Heart right ventricle (tissue), 16 donors: ENCODE data around the gene ATXN3. TPM values are rescaled to one million over a fixed set of nuclear protein-coding genes. Genes with fewer than 3 reads are reported as not detected.

Source experiments
- ATAC-seq, 8 donors: fragments of 200-7000 bp; cut with Tn5 transposase; one replicate each; pipeline ENCODE4 v1.9.1; 2020; ENCODE audit warnings: mild to moderate bottlenecking in 8 of 8, moderate library complexity in 8 of 8, moderate number of reproducible peaks in 1 of 8
- DNase-seq, 2 donors: peaks; one replicate each; pipeline ENCODE4 v3.0.0-alpha.2; 2020
- H3K27ac ChIP-seq, 10 donors: fragments of 200-600 bp; sonication (generic) in 2 of 10; one replicate each; pipeline versions ENCODE4 v1.5.0 to v1.8.0; 2020 to 2022; ENCODE audit warnings: mild to moderate bottlenecking in 3 of 10
- H3K27me3 ChIP-seq, 7 donors: fragments of 200-600 bp; one replicate each; pipeline ENCODE4 v1.8.0; 2021 to 2022; ENCODE audit warnings: mild to moderate bottlenecking in 2 of 7
- H3K36me3 ChIP-seq, 9 donors: fragments of 200-600 bp; sonication (generic) in 1 of 9; one replicate each; pipeline versions ENCODE4 v1.5.0 to v1.8.0; 2020 to 2022; ENCODE audit warnings: mild to moderate bottlenecking in 2 of 9
- H3K4me1 ChIP-seq, 9 donors: fragments of 200-600 bp; sonication (generic) in 1 of 9; one replicate each; pipeline versions ENCODE4 v1.5.0 to v1.8.0; 2020 to 2022; ENCODE audit warnings: mild to moderate bottlenecking in 4 of 9
- H3K4me3 ChIP-seq, 10 donors: fragments of 200-600 bp; sonication (generic) in 2 of 10; one replicate each; pipeline versions ENCODE4 v1.5.0 to v1.8.0; 2020 to 2022; ENCODE audit warnings: mild to moderate bottlenecking in 7 of 10, moderate library complexity in 2 of 10
- H3K9me3 ChIP-seq, 11 donors: fragments of 200-600 bp in 10 of 11; sonication (generic) in 2 of 11; one replicate each; pipeline versions ENCODE4 v1.5.0 to v1.8.0; 2013 to 2022; ENCODE audit warnings: mild to moderate bottlenecking in 2 of 11, control low read depth in 1 of 11, moderate library complexity in 1 of 11
- WGBS, 2 donors: extraction: QIAGEN DNeasy Blood & Tissue Kit; methylation state at CpG; one replicate each; pipeline ENCODE4 v1.1.7; 2013; ENCODE audit warnings: inconsistent platforms in 1 of 2; 5-methylcytosine and 5-hydroxymethylcytosine counted together
- intact Hi-C, 10 donors: fragments of 100-400 bp; cut with DNase I; formaldehyde crosslinking; loops; one replicate each; pipeline versions ENCODE4 v1.11.1 to v1.14.2; 2022
- polyA plus RNA-seq, 2 donors: library from polyadenylated mRNA; stranded (reverse); fragments of 200-250 nt; gene quantifications; one replicate each; pipeline ENCODE4 v1.2.3, GENCODE V29; 2013
- total RNA-seq, 10 donors: library from RNA; stranded (reverse); fragmentation: NEBNext Ultra II Directional in 3 of 10; extraction: Animal tissue kit (Norgen Biotek cat#: 25700) in 3 of 10; gene quantifications; one replicate each; pipeline versions ENCODE4 v1.2.1 to v1.2.4, GENCODE V29; 2021 to 2023
- TF ChIP-seq, protein P1 (sequence below), 9 donors: fragments of 200-600 bp; sonication (generic) in 2 of 9; IDR thresholded peaks; one replicate each; pipeline versions ENCODE4 v1.5.0 to v1.8.0; 2021 to 2022; ENCODE audit warnings: antibody characterized with exemption in 9 of 9, mild to moderate bottlenecking in 5 of 9, moderate library complexity in 1 of 9
- donor health status: Arrhythmogenic right ventricular cardiomyopathy.
- donor health status: ischemic (EF 13 %, LVEDD 7.1; RV severe dilation, severe dysfunction).
- donor health status: healthy with polysubstance abuse.
- donor health status: DM: no; HTN: yes; CAD: no.
- donor health status: DM: no; HTN: no; CAD: no.
- donor health status: ischemic (EF 25% LVEDD 6.9; RV normal size, moderate dysfunction).
- donor health status: ischemic (EF 25% LVEDD 5.7; RV mildly dilated, moderate dysfunction).
- donor health status: healthy.
- donor health status: DM: yes; HTN: yes; CAD: no.
- donor health status: Ischemic cardiomyopathy.
- donor health status: ischemic (EF 35%, LVEDD 5.7; RV mildly dilated, moderate dysfunction).
- donor health status: nonischemic (EF 11% LVEDD 7.7; RV severe dilation, severe dysfunction).
- donor health status: DM: yes; HTN: yes; CAD: no.
- donor health status: PGD.
- donor health status: ischemic (EF 29% LVEDD 5.4; RV normal size, mild dysfunction).
- donor health status: nonischemic (EF 23%, LVEDD 6.1; RV moderate dilation, normal function).

Gene ATXN3
- total and polyA plus RNA-seq, 12 donors = 7.0 to 20.5 (median 16.3) TPM

DNA sequence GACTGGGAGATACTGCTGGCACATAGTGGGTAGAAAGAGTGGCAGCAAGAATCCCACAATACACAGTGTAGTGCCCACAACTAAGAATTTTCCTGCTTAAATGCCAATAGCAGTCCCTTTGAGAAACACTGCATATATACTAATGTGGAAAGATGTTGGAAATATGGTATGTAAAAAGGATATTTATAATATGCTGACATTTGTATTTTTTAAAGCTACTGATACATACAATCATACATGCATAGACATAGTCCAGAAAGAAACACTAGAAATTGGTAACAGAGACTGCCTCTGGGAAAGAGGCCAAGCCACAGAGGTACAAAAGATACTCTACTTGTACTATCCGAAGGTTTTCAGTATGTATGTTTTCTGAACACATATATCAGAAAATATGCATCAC lies 96.8 kb downstream of the ATXN3 start:
- Histone ChIP-seq H3K36me3 (peaks cover 0 to 100% (median 62%) of the 10 kb centered on the region in 9 donors), H3K9me3 (no peaks in the 10 kb centered on the region), H3K4me1 (peaks cover 0 to 7% (median 0%) of the 10 kb centered on the region in 9 donors), H3K27me3 (no peaks in the 10 kb centered on the region), H3K27ac (no peak overlapping the region), H3K4me3 (no peak overlapping the region)
- intact Hi-C loops = no loop called here
- ATAC-seq (no peak), DNase-seq (no peak)
- 54 to 63% methylated on average over 1 of the region's 1 CpG for WGBS, 2 donors
- TF ChIP-seq, protein P1, sequence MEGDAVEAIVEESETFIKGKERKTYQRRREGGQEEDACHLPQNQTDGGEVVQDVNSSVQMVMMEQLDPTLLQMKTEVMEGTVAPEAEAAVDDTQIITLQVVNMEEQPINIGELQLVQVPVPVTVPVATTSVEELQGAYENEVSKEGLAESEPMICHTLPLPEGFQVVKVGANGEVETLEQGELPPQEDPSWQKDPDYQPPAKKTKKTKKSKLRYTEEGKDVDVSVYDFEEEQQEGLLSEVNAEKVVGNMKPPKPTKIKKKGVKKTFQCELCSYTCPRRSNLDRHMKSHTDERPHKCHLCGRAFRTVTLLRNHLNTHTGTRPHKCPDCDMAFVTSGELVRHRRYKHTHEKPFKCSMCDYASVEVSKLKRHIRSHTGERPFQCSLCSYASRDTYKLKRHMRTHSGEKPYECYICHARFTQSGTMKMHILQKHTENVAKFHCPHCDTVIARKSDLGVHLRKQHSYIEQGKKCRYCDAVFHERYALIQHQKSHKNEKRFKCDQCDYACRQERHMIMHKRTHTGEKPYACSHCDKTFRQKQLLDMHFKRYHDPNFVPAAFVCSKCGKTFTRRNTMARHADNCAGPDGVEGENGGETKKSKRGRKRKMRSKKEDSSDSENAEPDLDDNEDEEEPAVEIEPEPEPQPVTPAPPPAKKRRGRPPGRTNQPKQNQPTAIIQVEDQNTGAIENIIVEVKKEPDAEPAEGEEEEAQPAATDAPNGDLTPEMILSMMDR (IDR thresholded peaks at IDR 0.05) = no peak

Other genes starting within 250 kb of the ATXN3 start
- 10 to 100 TPM in 1 of 10 donors, 1 to 10 TPM in 9; 1.8 to 12.4 (median 3.8) TPM for gene TC2N, start 239.0 kb downstream of the ATXN3 start, total RNA-seq
- 1 to 10 TPM; 1.8 to 5.0 TPM for gene TC2N, start 239.0 kb downstream of the ATXN3 start, polyA plus RNA-seq
- 10 to 100 TPM; 25.3 to 91.5 (median 36.6) TPM for gene FBLN5, start 158.9 kb downstream of the ATXN3 start, total RNA-seq
- gene FBLN5, start 158.9 kb downstream of the ATXN3 start, polyA plus RNA-seq = 10 to 100 TPM; 46.5 to 65.9 TPM
- 10 to 100 TPM; 46.5 to 73.3 (median 59.7) TPM for gene TRIP11, start 66.5 kb downstream of the ATXN3 start, total RNA-seq
- 1 to 10 TPM; 4.0 to 8.1 TPM for gene TRIP11, start 66.5 kb downstream of the ATXN3 start, polyA plus RNA-seq
- gene NDUFB1, start 15.1 kb upstream of the ATXN3 start, total RNA-seq = 100 to 1,000 TPM; 340 to 642 (median 481) TPM
- gene NDUFB1, start 15.1 kb upstream of the ATXN3 start, polyA plus RNA-seq = 1,000 to 10,000 TPM in 1 of 2 donors, 100 to 1,000 TPM in 1; 878 to 6,426 TPM
- 10 to 100 TPM; 35.0 to 50.3 (median 43.2) TPM for gene CPSF2, start 15.4 kb upstream of the ATXN3 start, total RNA-seq
- 1 to 10 TPM; 4.8 to 8.7 TPM for gene CPSF2, start 15.4 kb upstream of the ATXN3 start, polyA plus RNA-seq
- gene SLC24A4, start 216.6 kb upstream of the ATXN3 start, total RNA-seq = under 1 TPM; 0.08 to 0.74 (median 0.26) TPM
- gene SLC24A4, start 216.6 kb upstream of the ATXN3 start, polyA plus RNA-seq = under 1 TPM; 0.09 to 0.29 TPM